GM12878 (cell line): ENCODE results near the gene TM7SF2. TPM values are rescaled to one million over a fixed set of nuclear protein-coding genes. Genes with fewer than 3 reads are reported as not detected.

Source experiments
- BMI1 ChIP-seq: fragments of 450-650 bp; IDR thresholded peaks from 2 replicates; pipeline ENCODE4 v1.6.1; 2016; ENCODE audit warnings: mild to moderate bottlenecking, moderate library complexity, borderline replicate concordance
- GATAD2B ChIP-seq: fragments of 450-650 bp; conservative IDR thresholded peaks from 2 replicates; pipeline ENCODE4 v1.6.1; 2017; ENCODE audit warnings: low read depth, mild to moderate bottlenecking, moderate library complexity
- IKZF1 ChIP-seq: fragments of 450-650 bp; conservative IDR thresholded peaks from 2 replicates; pipeline ENCODE4 v1.6.1; 2017; ENCODE audit warnings: antibody characterized with exemption, mild to moderate bottlenecking
- MXI1 ChIP-seq: fragments of 150-350 bp; IDR thresholded peaks from 2 replicates; pipeline ENCODE4 v1.6.1; 2011; ENCODE audit warnings: low read depth, mild to moderate bottlenecking, inconsistent platforms, low read length, improper control_type of control experiment
- PAX5 ChIP-seq: IDR thresholded peaks from 2 replicates; pipeline ENCODE4 v1.6.1; 2011; ENCODE audit warnings: low read depth, low read length, borderline replicate concordance
- PAX8 ChIP-seq: fragments of 450-650 bp; IDR thresholded peaks from 2 replicates; pipeline ENCODE4 v1.6.1; 2017; ENCODE audit warnings: mild to moderate bottlenecking, moderate library complexity
- POLR2A ChIP-seq: IDR thresholded peaks from 2 replicates; pipeline ENCODE4 v1.6.1; 2011; ENCODE audit warnings: low read depth, mild to moderate bottlenecking, low read length
- RAD51 ChIP-seq: fragments of 450-650 bp; IDR thresholded peaks from 2 replicates; pipeline ENCODE4 v1.6.1; 2016; ENCODE audit warnings: moderate library complexity, mild to moderate bottlenecking, inconsistent platforms
- SRF ChIP-seq, 2 experiments: IDR thresholded peaks; 2 replicates each; pipeline ENCODE4 v1.6.1; 2011; ENCODE audit warnings: low read depth in 2 of 2, low read length in 2 of 2, mild to moderate bottlenecking in 1 of 2, moderate library complexity in 1 of 2
- ZNF207 ChIP-seq: fragments of 450-650 bp; IDR thresholded peaks from 2 replicates; pipeline ENCODE4 v1.6.1; 2014; ENCODE audit warnings: antibody characterized with exemption, mild to moderate bottlenecking, borderline replicate concordance
- ZNF217 ChIP-seq: fragments of 450-650 bp; IDR thresholded peaks from 2 replicates; pipeline ENCODE4 v1.6.1; 2017; ENCODE audit warnings: antibody characterized with exemption, mild to moderate bottlenecking
- ZNF274 ChIP-seq: IDR thresholded peaks from one replicate; pipeline ENCODE4 v1.8.0; 2011; ENCODE audit not compliant: insufficient read length, insufficient read depth
- ZNF622 ChIP-seq: fragments of 450-650 bp; IDR thresholded peaks from 2 replicates; pipeline ENCODE4 v1.6.1; 2017; ENCODE audit warnings: mild to moderate bottlenecking, inconsistent platforms
- polyA plus RNA-seq, 11 experiments: library from polyadenylated mRNA; depleted of rRNA in 4 of 11; unstranded in 6 of 11; stranded (reverse) in 5 of 11; fragments of >200 nt; fragmentation: Nextera tagmentation in 4 of 11; fragmentation: Illumina TruSeq in 1 of 11; extraction: Ambion mirVana in 4 of 11; extraction: Trizol in 1 of 11; gene quantifications; 1 replicate in 1 of 11; 2 replicates in 10 of 11; pipeline versions ENCODE4 v1.2.1 to v1.2.3, GENCODE V29; 2011 to 2016; ENCODE audit warnings: inconsistent platforms in 2 of 11, missing spikeins in 2 of 11, low read depth in 1 of 11
- total RNA-seq, 4 experiments: library from RNA; depleted of rRNA in 3 of 4; stranded (reverse); fragments of >200 nt in 3 of 4; fragmentation: Illumina TruSeq in 1 of 4; extraction: Trizol in 1 of 4; gene quantifications; 2 replicates each; pipeline versions ENCODE4 v1.2.1 to v1.2.3, GENCODE V29; 2013 to 2021
- TF ChIP-seq, protein P1 (sequence below): fragments of 450-650 bp; IDR thresholded peaks from 2 replicates; pipeline ENCODE4 v1.6.1; 2016; ENCODE audit warnings: mild to moderate bottlenecking
- TF ChIP-seq, protein P2 (sequence below): fragments of 450-650 bp; IDR thresholded peaks from 2 replicates; pipeline ENCODE4 v1.6.1; 2018; ENCODE audit warnings: borderline replicate concordance, mild to moderate bottlenecking; ENCODE audit not compliant: partially characterized antibody
- TF ChIP-seq, protein P3 (sequence below): fragments of 450-650 bp; IDR thresholded peaks from 2 replicates; pipeline ENCODE4 v1.6.1; 2017; ENCODE audit warnings: mild to moderate bottlenecking, moderate library complexity
- TF ChIP-seq, protein P4 (sequence below): fragments of 150-350 bp; IDR thresholded peaks from 2 replicates; pipeline ENCODE4 v1.6.1; 2014; ENCODE audit warnings: mild to moderate bottlenecking, low read depth, low read length
- TF ChIP-seq, protein P5 (sequence below): fragments of 450-650 bp; IDR thresholded peaks from 2 replicates; pipeline ENCODE4 v1.6.1; 2017; ENCODE audit warnings: low read depth, mild to moderate bottlenecking, moderate library complexity

Gene TM7SF2
- total and polyA plus RNA-seq, 10 of the 15 experiments (the other 5 are each of a cell fraction or from before 2014, with no cell fraction given) = 0.52 to 57.7 (median 20.7) TPM

DNA sequence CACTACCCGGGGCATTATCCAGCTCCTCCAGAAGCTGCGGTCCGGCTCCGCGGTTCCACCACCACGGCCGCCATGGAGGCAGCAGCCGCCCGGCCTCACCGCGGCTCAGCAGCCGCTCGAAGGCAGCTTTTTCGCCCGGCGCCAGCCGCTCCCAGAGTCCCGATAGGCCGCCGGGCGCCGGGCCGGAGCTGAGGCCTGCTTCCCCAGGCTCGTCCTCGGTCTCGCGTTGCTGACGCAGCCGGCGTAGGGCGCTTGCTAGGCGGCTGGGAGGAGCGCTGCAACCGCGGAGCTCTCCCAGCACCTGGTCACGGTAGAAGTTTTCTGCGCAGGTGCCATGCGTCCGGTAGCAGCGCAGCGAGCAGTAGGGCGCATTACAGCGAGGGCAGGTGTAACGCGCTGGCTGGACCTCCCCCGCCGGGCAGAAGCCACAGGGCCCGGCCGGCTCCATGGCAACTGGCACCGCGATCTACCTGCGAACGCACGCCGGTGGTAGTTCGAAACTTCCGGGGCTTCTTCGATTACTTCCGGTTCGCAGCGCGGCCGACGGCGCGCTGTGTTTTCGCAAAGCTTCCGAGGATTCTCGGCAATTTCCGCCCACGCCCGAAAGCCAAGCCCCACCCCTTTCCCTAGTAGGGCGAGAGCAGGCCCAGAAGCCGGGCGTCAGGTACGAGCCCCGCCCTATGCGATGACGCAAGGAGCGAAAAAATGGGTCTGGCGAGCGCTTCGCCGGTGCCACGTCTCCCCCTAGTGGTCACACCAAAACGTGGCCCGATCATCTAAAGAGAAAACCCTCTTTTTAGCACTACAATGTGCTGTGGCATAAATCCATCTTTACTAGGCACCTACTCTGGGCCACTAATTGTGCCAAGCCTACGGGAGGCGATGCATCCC lies 5.8 kb downstream of the TM7SF2 start, which contains the start of gene ZNHIT2 (continued):
- TF ChIP-seq, protein P1, sequence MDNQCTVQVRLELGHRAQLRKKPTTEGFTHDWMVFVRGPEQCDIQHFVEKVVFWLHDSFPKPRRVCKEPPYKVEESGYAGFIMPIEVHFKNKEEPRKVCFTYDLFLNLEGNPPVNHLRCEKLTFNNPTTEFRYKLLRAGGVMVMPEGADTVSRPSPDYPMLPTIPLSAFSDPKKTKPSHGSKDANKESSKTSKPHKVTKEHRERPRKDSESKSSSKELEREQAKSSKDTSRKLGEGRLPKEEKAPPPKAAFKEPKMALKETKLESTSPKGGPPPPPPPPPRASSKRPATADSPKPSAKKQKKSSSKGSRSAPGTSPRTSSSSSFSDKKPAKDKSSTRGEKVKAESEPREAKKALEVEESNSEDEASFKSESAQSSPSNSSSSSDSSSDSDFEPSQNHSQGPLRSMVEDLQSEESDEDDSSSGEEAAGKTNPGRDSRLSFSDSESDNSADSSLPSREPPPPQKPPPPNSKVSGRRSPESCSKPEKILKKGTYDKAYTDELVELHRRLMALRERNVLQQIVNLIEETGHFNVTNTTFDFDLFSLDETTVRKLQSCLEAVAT = 0 out of 2 replicates have a peak, but pooled peaks have one; percentile 31
- TF ChIP-seq, protein P2, sequence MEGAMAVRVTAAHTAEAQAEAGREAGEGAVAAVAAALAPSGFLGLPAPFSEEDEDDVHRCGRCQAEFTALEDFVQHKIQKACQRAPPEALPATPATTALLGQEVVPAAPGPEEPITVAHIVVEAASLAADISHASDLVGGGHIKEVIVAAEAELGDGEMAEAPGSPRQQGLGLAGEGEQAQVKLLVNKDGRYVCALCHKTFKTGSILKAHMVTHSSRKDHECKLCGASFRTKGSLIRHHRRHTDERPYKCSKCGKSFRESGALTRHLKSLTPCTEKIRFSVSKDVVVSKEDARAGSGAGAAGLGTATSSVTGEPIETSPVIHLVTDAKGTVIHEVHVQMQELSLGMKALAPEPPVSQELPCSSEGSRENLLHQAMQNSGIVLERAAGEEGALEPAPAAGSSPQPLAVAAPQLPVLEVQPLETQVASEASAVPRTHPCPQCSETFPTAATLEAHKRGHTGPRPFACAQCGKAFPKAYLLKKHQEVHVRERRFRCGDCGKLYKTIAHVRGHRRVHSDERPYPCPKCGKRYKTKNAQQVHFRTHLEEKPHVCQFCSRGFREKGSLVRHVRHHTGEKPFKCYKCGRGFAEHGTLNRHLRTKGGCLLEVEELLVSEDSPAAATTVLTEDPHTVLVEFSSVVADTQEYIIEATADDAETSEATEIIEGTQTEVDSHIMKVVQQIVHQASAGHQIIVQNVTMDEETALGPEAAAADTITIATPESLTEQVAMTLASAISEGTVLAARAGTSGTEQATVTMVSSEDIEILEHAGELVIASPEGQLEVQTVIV = no peak
- peak; percentile 59 for TF ChIP-seq GATAD2B
- peak; percentile 81; the same call in 1 of the 2 replicates for TF ChIP-seq ZNF207
- peak; percentile 91 for TF ChIP-seq BMI1
- TF ChIP-seq POLR2A = peak; percentile 95
- TF ChIP-seq, protein P3, sequence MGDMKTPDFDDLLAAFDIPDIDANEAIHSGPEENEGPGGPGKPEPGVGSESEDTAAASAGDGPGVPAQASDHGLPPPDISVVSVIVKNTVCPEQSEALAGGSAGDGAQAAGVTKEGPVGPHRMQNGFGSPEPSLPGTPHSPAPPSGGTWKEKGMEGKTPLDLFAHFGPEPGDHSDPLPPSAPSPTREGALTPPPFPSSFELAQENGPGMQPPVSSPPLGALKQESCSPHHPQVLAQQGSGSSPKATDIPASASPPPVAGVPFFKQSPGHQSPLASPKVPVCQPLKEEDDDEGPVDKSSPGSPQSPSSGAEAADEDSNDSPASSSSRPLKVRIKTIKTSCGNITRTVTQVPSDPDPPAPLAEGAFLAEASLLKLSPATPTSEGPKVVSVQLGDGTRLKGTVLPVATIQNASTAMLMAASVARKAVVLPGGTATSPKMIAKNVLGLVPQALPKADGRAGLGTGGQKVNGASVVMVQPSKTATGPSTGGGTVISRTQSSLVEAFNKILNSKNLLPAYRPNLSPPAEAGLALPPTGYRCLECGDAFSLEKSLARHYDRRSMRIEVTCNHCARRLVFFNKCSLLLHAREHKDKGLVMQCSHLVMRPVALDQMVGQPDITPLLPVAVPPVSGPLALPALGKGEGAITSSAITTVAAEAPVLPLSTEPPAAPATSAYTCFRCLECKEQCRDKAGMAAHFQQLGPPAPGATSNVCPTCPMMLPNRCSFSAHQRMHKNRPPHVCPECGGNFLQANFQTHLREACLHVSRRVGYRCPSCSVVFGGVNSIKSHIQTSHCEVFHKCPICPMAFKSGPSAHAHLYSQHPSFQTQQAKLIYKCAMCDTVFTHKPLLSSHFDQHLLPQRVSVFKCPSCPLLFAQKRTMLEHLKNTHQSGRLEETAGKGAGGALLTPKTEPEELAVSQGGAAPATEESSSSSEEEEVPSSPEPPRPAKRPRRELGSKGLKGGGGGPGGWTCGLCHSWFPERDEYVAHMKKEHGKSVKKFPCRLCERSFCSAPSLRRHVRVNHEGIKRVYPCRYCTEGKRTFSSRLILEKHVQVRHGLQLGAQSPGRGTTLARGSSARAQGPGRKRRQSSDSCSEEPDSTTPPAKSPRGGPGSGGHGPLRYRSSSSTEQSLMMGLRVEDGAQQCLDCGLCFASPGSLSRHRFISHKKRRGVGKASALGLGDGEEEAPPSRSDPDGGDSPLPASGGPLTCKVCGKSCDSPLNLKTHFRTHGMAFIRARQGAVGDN = no peak
- TF ChIP-seq, protein P4, sequence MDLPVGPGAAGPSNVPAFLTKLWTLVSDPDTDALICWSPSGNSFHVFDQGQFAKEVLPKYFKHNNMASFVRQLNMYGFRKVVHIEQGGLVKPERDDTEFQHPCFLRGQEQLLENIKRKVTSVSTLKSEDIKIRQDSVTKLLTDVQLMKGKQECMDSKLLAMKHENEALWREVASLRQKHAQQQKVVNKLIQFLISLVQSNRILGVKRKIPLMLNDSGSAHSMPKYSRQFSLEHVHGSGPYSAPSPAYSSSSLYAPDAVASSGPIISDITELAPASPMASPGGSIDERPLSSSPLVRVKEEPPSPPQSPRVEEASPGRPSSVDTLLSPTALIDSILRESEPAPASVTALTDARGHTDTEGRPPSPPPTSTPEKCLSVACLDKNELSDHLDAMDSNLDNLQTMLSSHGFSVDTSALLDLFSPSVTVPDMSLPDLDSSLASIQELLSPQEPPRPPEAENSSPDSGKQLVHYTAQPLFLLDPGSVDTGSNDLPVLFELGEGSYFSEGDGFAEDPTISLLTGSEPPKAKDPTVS = no peak
- peak; percentile 46 to 75; a peak in 3 of 4 replicates for TF ChIP-seq SRF (IDR thresholded peaks at IDR 0.05; ENCODE audit: low read depth in 2 of 2, low read length in 2 of 2)
- TF ChIP-seq ZNF217 = no peak
- TF ChIP-seq PAX5 = peak; percentile 32; the same call in 1 of the 2 replicates
- peak; percentile 72 for TF ChIP-seq IKZF1
- peak; percentile 97 for TF ChIP-seq MXI1
- no peak for TF ChIP-seq PAX8
- TF ChIP-seq ZNF274 = no peak
- TF ChIP-seq, protein P5, sequence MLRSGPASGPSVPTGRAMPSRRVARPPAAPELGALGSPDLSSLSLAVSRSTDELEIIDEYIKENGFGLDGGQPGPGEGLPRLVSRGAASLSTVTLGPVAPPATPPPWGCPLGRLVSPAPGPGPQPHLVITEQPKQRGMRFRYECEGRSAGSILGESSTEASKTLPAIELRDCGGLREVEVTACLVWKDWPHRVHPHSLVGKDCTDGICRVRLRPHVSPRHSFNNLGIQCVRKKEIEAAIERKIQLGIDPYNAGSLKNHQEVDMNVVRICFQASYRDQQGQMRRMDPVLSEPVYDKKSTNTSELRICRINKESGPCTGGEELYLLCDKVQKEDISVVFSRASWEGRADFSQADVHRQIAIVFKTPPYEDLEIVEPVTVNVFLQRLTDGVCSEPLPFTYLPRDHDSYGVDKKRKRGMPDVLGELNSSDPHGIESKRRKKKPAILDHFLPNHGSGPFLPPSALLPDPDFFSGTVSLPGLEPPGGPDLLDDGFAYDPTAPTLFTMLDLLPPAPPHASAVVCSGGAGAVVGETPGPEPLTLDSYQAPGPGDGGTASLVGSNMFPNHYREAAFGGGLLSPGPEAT = peak; percentile 70; the same call in 1 of the 2 replicates
- no peak for TF ChIP-seq ZNF622
- TF ChIP-seq RAD51 = no peak
